Embryonic facial prominence (tissue), 1 donor: ENCODE results near the gene CD180.

Experiments
- DNase-seq: peaks from one replicate; pipeline ENCODE4 v3.0.0-alpha.2; 2016; ENCODE audit errors: extremely low spot score

The CD180 gene

DNA sequence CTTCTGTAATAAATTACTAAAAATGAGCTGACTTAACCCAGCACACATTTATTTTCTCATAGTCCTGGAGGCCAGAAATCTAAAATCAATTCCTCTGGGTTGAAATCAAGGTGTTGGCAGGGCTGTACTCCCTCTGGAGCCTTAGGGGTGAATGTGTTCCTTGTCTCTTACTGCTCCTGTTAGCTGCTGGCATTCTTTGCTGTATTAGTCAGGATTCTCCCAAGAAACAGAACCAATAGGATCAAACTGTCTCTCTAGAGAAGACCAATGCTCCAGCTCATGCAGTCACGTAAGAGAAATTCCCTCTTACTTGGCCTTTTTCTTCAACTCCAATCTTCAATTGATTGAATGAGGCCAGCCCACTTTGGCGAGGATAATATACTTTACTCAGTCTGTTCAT, 15.3 kb upstream of the CD180 start:
- no peak for DNase-seq

DNA sequence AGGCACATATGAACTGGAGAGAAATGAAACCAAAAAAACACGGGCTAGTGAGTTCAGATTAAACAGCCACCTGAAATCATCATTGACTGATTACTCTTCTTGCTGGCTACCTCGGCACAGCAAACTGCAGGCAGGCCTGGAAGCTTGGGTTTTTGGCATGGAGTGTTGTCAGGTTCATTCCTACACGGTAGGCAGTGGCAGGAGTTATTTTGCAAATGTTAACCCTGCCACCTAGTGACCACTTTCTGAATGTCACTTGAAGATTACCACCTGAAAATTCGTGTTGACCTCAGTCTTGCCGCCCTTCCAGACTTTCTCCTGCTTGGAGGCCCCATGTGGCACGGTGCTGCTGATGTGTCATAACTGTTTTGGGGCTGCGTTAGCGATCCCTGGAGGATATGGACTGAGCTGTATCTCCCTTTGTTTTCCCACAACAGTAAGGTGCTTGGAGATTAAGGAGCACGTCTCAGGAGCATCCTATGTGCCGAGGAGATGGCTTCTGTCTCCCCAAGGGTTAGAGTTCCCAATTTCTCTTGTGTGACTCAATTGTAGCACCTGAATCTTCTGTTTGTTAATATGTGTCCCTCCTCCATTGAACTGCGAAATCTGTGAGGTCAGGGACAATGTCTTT, 12.7 kb upstream of the CD180 start:
- DNase-seq = peak; percentile 45

DNA sequence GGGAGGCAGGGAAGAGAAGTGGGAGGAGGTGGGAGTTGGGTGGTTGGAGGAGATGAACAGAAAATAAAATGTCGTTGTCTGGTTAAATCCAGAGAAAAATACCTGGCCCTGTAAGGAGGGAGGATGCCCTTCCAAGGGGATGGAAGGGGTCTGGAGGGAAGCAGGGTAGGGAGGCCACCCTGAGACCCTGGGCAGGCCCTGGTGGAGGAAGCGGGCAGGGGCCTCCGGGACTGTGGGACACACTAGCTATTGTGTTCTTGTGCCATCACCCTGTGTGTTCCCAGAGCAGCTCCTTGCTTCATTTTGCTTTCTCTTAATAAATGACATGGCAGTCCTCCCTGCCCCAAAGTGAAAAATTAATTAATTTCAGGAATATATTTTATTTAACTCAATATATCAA, 11.8 kb upstream of the CD180 start:
- DNase-seq = no peak

DNA sequence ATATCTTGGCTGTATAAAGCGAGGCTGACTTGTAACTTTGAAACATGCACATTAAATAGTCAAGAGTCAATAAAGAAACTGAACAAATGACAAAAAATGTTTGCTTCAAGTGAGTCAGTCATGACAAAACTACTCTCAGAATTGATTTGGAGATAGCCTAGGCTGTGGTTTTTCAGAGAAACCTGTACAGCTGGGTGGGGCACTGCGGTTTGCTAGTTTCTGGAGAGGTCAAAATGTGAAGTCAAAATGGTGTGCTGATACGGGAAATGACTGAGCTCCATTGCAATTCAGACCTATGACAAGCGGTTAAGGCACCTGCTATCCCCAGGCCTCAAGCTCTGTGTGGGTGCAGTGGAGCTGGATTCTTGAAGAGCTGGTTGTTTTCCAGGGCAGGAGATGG, 10.3 kb upstream of the CD180 start:
- no peak for DNase-seq

DNA sequence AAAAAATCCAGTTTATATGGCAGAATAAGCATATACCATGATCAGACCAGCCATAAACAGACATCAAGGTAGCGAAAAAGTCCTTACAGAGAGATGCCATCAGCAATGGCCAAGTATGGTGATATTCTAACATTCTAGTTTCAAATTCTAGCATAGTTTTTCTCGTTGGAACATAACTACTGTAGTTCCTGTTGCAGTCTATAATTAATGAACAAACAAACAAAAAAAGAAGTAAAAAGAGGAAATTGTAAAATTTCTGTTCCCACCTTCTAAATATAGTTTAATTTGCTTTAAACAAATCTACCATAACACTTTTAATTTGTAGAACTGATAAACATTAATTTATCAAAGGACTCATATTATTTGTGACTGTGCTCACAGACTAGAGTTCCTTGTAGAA, 9.9 kb upstream of the CD180 start:
- no peak for DNase-seq

DNA sequence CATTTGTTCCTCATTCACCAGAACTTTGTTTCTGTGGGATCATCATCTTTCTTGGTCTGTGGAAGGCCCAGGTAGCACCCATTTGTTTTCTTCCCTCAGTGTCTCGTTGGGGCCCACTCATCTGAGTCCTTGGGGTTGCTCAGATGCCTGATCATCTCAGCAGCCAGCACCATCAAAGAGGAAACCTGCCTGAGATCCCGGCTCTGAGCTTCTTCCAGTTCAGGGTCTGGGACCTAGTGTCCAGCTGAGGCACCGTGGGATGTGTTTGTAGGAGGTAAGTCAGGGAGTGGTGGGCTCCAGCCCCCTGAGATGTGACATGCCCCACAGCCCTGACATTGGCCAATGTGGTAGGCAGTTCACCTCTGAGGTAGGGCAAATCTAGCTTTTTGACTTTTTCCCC, 9.4 kb upstream of the CD180 start:
- no peak for DNase-seq

DNA sequence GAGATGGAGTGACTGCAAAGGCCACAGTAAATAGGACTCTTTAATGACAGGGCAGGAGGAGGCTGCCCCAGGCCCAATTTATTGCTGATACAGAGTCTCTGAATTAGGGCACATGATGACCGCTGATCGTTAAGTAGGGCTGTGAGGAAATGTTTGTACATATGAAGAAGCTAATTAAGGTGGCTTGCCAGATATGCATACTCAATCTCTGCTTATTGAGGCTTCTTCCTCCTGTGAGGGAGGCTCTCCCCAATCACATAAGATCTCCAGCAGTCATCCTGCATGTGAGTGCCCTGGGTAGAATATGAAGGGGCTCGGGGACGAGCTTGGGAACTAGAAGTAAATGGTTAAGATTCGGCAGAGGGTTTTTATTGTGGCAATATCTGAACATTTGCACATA, 8.2 kb upstream of the CD180 start:
- DNase-seq = no peak

DNA sequence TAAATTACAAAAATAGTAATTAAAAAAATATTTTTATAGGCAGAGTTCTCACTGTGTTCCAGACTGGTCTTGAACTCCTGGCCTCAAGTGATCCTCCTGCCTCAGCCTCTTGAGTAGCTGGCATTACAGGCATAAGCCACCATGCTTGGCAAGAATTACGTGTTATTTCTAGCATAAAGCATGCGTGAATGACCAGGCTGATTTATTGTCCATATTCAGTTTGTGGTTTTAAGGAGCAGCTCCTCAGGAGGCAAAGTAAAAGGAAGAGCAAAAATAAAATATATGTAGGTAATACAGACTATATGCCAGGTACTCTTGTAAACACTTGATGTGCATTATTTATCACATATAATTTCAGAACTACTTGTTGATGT, 7.1 kb upstream of the CD180 start:
- DNase-seq = no peak

DNA sequence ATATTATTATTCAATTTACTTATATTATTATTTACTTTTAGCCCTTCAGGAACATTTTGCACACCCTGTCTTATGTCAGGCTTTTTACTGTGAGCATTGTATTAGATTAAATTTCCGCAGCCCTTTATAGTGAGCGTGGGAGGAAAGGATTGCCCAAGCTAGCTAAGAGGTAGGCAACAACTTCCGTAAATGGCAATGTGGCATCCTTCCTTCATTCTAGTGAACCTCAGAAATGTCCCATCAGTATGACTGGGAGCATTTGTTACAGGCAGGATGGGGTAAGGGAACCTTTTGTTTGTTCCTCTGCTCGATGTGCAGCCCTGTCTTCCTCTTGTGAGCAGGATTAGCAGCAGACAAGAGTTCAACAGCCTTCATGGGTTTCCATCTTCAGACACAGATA, 6.2 kb upstream of the CD180 start:
- no peak for DNase-seq

DNA sequence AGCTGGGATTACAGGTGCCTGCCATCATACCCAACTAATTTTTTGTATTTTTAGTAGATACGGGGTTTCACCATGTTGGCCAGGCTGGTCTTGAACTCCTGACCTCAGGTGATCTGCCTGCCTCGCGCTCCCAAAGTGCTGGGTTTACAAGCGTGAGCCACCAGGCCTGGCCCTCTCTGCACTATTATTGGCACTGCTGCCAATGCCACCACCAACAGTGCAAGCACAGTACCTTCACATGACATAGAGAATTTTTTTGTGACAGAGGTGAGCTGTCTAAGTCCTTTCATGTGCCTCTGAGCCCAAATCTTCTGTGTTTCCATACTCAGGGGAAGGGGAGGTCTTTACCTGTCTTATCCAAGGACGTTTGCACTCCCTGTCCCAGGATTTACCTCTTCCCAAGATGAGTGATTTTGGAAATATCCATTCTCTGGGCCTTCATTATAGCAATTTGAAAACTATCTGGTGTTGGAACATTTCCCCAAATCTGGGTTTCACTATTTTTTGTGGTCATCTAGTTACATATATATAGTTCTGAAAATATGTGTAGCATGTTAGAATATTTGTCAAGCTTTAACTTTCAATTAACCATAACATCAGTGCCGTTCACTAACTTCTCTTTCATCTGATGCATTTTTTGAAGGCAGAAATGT, 5.4 kb upstream of the CD180 start:
- DNase-seq = no peak

DNA sequence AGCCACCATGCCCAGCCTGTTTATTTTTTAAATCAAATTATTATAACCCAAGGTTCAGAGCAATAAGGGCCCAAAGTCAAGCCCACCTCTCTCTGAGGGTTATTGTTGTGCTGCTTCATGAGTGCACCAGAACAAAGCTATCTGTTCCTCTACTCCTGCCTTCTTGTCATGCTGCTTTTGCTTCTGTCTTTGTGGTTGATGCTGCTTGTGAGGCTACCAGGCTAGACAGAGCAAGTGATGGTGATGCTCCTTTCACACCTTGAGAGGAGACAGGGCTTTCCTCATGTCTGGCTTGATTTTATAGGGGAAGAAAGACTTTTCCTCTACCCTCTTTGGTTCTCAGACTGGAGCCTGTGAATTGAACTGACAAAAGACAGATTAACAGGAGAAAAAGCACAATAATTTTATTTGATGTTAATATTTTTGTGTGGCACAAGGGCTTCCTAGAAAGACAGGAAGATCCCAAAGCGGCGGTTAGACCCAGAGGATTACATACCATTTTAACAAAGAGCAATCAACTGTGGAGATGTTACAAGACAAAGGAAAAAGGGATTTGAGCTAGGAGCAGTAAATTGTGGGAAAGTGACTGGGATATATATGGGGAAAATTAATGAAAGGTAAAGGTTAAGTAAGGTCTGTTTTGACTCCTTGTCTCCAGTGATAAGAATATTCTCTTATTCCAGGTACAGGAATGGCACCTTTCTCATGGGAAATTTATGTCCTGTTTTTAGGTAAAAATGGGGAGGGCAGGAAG, 4.4 kb upstream of the CD180 start:
- DNase-seq = no peak

DNA sequence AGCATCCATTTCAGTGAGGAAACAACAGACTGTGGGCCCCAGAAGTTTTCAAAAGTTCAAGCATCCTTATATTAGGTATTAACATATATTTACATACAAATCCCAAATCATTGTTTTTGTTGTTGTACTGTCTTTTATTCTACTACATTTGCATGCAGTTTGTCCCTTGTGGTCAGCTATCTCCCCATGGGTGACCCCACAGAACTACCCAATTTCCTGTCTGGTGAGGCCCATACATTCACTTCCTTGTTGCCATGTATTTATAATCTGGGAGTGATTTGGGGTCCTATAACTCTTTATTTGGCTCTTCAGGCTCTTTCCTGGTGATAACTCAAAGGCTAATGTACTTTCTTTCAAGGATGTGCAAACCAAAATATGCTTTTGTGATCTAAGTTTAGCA, 3.3 kb upstream of the CD180 start:
- no peak for DNase-seq

DNA sequence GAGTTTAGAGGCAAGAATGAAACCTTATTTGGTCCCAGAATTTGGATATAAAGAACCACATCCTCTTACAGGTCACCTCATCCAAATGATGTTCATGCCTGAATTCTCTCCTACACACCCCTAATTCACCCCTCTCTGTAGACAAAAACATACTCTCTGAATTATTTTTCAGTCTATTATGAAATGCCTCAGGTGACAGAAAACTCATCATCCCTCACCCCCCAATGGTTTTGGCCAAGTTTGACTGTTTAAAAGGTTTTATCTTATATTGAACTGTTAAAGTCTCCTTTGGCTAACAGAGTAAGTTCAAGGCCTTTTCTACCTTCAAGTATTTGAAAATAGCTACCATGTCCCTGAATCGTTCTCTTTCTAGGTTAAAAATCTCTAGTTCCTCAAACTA, 2.3 kb upstream of the CD180 start:
- DNase-seq = no peak

DNA sequence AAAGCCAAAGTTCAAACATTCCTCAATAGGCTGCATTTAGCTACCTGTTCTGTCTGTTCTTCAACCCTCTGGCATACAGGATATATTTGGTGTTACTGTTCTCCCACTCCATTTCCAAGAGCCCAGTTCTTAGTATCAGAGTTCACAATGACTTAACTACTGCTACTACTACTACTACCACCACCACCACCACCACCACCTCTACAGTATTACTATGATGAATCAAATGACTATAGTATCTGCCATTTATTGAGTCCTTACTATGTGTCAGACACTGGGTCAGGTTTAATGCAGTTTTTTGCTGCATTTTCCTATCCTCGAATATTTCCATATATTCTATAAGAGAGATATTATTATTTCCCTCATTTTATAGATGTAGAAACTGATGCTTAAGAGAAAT, 937 bp upstream of the CD180 start:
- no peak for DNase-seq

DNA sequence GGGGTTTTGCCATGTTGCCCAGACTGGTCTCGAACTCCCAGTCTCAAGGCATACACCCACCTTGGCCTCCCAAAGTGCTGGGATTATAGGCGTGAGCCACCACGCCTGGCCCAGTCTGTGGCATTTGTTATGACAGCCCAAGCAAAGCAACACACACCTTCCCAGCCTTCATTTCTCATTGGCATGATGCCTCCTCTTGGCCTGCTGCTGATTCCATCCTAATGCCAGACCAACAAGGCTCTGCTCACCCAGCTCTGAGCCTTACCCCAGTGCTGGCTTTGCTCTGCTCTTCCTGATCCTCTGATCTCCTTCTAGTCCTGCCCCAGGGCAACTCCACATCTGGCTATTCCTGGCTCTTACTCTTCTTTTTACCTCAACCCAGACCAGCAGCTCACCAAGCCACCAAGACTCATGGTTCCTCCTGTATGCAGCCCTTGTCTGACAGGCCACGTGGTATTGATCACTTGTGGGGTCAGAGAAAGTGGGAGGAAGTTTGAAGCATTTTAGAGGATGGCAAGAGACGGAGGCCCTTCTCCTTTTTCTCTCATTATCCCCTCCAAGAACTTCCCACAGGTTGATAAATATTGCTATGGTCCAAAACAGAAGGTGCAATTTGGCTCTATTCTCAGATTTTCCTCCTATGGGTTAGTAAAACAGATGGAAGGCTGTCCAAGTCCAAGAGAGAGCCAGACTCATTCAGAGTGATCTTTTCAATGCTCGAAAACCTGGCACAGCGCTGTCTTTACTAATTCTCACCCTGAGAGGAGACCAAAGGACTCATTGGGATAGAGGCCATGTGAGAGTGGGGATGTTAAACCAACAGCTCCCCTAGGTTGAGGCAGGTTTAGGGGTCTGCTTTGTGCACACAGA, 958 bp downstream of the CD180 start:
- DNase-seq = no peak

DNA sequence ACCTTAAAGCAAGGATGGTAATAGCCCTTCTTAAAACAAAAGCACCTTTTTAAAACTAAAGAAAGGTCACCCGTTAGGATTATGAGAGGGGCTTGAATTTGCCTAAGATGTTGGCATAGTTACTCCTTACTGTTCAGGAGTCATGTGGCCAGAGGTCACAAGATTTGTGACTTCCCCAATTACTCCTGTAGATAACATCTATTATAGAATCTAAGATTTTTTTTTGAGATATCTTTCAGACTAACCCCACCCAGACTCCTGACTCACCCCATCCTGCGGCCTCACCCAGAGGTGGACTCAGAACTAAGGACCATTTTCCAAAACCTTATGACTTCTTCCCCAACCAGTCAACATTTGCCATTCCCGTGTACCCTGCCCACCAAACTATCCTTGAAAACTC, 2.4 kb downstream of the CD180 start:
- no peak for DNase-seq

DNA sequence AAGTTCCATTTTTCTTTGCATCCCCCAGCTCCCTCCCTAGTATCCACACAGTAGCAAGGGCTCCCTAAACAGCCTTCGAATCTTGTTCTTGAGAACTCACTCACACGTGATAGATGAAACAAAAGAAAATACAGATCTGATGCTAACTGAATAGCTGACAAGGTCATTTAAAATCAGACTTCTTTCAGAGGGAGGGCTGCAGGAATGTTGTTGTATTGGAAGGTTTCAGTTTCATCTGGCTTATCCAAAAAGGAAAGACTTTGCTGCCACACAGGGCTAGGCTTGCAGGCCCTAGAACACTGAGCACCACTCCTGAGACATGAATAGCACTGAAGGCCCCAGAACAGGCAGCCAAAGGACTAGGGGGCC, 3.2 kb downstream of the CD180 start:
- DNase-seq = no peak

DNA sequence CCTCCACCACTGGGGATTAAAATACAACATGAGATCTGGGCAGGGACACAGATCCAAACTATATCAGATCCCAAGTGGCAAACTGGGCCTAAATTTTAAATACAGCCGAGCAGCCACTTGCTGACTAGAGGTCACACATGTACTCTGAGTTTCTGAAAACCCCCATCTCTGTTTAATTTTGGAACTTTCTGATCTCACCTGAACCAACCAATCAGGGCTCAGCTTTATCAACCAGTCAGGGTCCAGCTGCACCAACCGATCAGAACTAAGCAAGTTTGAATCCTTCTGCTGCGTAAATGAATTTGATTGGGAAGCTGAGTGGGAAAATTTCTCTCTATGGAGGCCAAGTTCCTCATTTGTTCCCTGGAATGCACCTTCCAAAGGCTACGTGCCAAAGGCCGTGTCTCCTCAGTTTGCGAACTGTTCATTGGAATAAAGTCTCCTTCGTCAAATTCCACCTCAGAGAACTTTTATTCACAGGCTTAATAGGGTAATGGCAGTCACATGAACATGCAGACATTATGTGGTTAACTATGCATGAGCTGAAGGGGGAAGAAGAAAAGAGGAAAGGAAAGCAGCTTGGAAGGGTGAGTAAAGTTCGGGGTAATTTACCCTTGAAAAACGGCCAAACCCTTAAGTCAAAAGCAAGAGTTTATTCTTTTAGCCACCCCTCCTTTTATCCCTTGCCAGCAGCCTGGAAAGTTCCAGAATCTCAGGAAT, 3.7 kb downstream of the CD180 start:
- DNase-seq = peak; percentile 54

DNA sequence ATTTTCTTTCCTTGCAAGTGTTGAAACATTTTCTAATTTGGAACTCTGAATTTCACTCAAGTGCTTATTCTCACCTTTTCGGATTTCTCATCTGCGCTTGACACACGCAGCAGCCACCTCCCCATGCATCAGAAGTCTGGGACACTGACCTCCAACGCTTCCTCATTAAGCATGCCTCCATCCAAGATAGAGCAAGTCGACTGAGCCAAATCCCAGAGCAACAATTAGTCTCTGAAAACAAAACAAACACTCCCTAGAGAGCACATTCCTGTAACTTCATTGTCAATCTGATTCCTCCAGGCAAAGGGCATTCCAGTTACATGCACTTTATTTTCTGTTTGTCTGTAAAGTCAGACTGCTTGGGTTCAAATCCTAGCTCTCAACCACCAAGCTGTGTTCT, 5.7 kb downstream of the CD180 start:
- DNase-seq = no peak

DNA sequence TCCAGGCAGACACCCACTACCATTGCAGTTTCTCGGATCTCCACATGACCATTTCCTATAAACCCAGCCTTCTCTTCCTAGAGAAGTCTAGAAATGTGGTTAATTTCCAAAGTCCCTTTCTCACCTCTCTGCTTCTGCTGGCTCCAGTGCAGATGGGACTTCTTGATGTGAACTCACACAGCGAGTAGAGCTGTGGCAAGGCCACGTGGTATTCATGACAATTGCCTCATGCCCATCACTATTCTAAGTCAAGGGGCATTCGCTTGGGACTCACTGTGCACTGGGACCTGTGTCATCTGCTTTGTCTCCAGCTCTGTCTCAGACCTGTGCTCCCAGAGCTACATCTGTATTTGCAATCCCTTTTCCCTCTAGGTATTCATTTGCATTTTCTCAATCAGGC, 6.2 kb downstream of the CD180 start:
- no peak for DNase-seq

DNA sequence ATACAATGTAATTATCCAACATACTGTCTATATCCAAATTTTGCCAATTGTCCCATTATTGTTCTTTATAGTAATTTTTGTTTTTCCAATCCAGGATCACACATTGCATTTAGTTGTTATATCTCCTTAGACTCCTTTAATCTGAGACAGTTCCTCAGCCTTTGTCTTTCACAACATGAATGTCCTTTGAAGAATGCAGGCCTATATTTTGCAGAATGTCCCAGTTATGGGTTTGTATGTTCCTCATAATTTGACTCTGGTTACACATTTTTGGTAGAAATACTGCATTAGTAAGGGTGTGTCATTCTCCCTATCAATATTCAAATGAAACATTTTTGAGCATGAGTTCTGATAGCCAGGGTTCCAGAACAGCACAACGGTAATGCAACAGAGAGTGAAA, 6.7 kb downstream of the CD180 start:
- DNase-seq = no peak

DNA sequence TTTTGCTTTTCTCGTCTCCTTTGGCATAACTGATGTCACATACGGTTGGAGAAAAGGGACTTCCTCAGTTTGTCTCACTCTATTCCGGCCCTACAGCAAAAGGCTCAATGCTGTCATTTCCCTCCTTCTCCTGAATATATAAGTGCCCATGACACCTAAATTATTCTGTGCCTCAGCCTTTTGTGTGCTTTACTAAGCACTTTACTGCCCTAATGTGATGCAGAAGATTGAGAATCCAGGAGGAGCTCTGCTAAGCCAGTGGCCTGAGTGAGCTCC, 7.6 kb downstream of the CD180 start:
- DNase-seq = no peak
